NB4 (cell line): ENCODE measurements around the gene SGMS1.

Experiments used
- DNase-seq: peaks from one replicate; pipeline ENCODE4 v3.0.0; 2010; ENCODE audit warnings: low read depth
- H3K4me3 ChIP-seq: one replicate; pipeline ENCODE4 v1.5.1; 2011; ENCODE audit warnings: mild to moderate bottlenecking, low read depth, low read length, moderate library complexity
- CTCF ChIP-seq: IDR thresholded peaks from one replicate; pipeline ENCODE4 v1.5.1; 2012; ENCODE audit warnings: low read depth, low read length
- MYC ChIP-seq: IDR thresholded peaks from 2 replicates; pipeline ENCODE4 v1.6.1; 2011; ENCODE audit warnings: low read depth, low read length
- POLR2A ChIP-seq: IDR thresholded peaks from 2 replicates; pipeline ENCODE4 v1.6.1; 2011; ENCODE audit warnings: mild to moderate bottlenecking; ENCODE audit not compliant: insufficient read length; ENCODE audit errors: extremely low read depth
- TF ChIP-seq, protein P1 (sequence below): IDR thresholded peaks from 2 replicates; pipeline ENCODE4 v1.6.1; 2011; ENCODE audit warnings: low read depth, low read length

The SGMS1 gene

DNA sequence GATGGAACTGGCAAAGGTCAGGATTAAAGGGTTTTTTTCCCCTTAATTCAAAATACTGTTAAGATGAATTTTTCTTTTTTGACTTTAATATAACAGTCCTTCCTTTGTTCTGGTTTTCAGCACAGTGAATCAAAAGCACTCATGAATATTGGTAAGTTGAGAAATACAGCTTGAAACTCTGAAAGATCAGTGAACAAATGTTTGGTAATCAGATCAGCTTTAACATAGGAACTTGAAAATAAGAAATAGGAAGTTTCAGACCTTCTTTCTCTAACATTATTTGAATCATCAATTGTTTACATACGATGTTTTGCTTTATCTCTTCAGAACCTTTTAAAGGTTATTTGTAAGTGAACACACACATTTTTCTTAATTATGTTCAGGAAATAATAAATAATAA is 90.5 kb downstream of the SGMS1 start:
- no peak for TF ChIP-seq CTCF
- TF ChIP-seq POLR2A: no peak
- no peak for TF ChIP-seq MYC
- TF ChIP-seq, protein P1, sequence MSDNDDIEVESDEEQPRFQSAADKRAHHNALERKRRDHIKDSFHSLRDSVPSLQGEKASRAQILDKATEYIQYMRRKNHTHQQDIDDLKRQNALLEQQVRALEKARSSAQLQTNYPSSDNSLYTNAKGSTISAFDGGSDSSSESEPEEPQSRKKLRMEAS: no peak
- no peak overlapping the region for H3K4me3 ChIP-seq
- DNase-seq: no peak

DNA sequence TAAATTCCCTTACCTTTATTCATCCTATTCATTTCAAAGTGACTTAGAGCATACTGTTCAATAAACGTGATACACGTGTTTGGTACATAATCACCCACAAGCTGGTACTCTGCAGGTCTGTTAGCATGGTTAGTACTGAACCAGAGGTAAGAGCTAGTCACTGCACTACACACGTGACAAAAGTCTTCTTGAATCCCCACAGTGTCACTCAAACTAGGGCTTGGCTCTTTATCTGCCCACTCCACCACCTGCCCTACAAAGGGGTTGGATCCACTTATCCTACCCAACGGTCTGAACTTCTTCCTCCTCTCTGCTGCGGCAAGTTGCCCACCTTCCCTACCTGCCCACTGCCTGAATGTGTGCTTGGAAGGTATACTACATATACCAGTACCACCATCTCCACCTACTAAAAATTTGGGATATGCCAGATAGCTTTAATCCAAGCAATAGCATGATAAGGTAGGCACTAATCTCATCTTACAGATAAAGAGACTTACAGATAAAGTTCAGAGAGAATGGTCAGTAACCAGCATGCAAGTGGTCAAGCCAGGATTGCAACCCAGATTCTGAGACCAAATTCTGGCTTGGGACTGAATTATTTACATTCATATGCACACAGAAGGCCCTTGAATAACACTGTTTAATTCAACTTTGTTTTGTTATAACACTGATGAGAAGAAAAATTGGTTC is 92.2 kb downstream of the SGMS1 start:
- H3K4me3 ChIP-seq: no peak overlapping the region
- no peak for DNase-seq
- TF ChIP-seq POLR2A (no peak), MYC (no peak), CTCF (no peak)
- TF ChIP-seq, protein P1: no peak

- no peak overlapping the region for H3K4me3 ChIP-seq
- no peak for TF ChIP-seq CTCF
- no peak for DNase-seq
Observed at GRCh38 chr10:50529660-50530059, 94.1 kb downstream of the SGMS1 start.

- no peak for DNase-seq
- TF ChIP-seq CTCF: no peak
- no peak for TF ChIP-seq MYC
- TF ChIP-seq, protein P1: no peak
- no peak for TF ChIP-seq POLR2A
- H3K4me3 ChIP-seq: no peak overlapping the region
Observed at GRCh38 chr10:50528206-50528605, 95.5 kb downstream of the SGMS1 start.

GRCh38 chr10:50527442-50528043 is 96.2 kb downstream of the SGMS1 start:
- DNase-seq: no peak
- TF ChIP-seq, protein P1: no peak
- TF ChIP-seq POLR2A: no peak
- TF ChIP-seq MYC: no peak
- TF ChIP-seq CTCF: no peak
- H3K4me3 ChIP-seq: no peak overlapping the region

DNA sequence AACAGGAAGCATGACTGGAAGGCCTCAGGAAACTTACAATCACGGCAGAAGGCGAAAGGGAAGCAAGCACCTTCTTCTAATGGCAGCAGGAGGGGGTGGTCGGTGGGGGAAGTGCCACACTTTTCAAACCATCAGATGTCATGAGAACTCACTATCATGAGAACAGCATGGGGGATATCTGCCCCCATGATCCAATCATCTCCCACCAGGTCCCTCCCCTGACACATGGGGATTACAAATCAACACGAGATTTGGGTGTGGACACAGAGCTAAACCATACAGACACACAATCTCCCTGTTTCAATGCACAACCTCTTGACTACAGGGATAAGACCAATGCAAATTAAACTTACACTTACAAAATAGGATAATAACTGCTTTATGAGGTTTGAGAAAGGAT is 97.6 kb downstream of the SGMS1 start:
- no peak for TF ChIP-seq POLR2A
- no peak for TF ChIP-seq CTCF
- no peak for TF ChIP-seq MYC
- TF ChIP-seq, protein P1: no peak
- H3K4me3 ChIP-seq: no peak overlapping the region
- no peak for DNase-seq
